ENCODE results near the gene PODXL. TPM values are rescaled to one million over a fixed set of nuclear protein-coding genes. Genes with fewer than 3 reads are reported as not detected.

Gene PODXL
- polyA plus RNA-seq, 2 of the 4 experiments (the other 2 are of a cell fraction), result 13.2 to 35.3 TPM

- TF ChIP-seq ATOH8 (CRISPR knock-in tag; IDR thresholded peaks at IDR 0.05; ENCODE audit: low read depth), result no peak
- TF ChIP-seq USF2 (IDR thresholded peaks at IDR 0.05), result no peak
Measured at GRCh38 chr7:131568510-131568909, 12.1 kb upstream of the PODXL start (continued).

- ChIA-PET CTCF (interaction anchor here (0.6 to 4.9 kb wide), 4 partner anchors 13 to 90 kb away, joined by 3 to 23 read pairs (median 5); no protein-coding TSS in a partner anchor), POLR2A (no interaction called here)
- H3K4me3 ChIP-seq, result no peak overlapping the region
- ATAC-seq (no peak), FAIRE-seq (no peak), DNase-seq (ENCODE audit: low read depth in 1 of 2, low spot score in 1 of 2) (no peak)
- TF ChIP-seq CBX8 (IDR thresholded peaks at IDR 0.05) (no peak), SMC3 (IDR thresholded peaks at IDR 0.05) (no peak), USF2 (IDR thresholded peaks at IDR 0.05) (no peak), JUNB (IDR thresholded peaks at IDR 0.05) (no peak), JUN (IDR thresholded peaks at IDR 0.05) (no peak), RNF2 (IDR thresholded peaks at IDR 0.05; ENCODE audit: borderline replicate concordance, low read depth) (no peak), FOXS1 (CRISPR knock-in tag; IDR thresholded peaks at IDR 0.05) (no peak), MAZ (IDR thresholded peaks at IDR 0.05; ENCODE audit: borderline replicate concordance, low read depth, low read length) (no peak), ZSCAN20 (CRISPR knock-in tag; IDR thresholded peaks at IDR 0.05) (no peak), CHD4 (IDR thresholded peaks at IDR 0.05; ENCODE audit: borderline replicate concordance) (no peak), MAFK (IDR thresholded peaks at IDR 0.05; ENCODE audit: partially characterized antibody) (no peak)
- H3K4me1 ChIP-seq, result no peaks in the 10 kb centered on the region
- WGBS (ENCODE audit: missing lambda C conversion rate), result 56% methylated on average over 5 of the region's 5 CpGs
- H3K27ac ChIP-seq, result no peak overlapping the region
- no peaks in the 10 kb centered on the region for H3K9me3 ChIP-seq
- H3K4me2 ChIP-seq, result no peak overlapping the region
Measured at GRCh38 chr7:131564640-131565039, 8.2 kb upstream of the PODXL start.

- Histone ChIP-seq H3K9me3 (no peaks in the 10 kb centered on the region), H3K4me2 (no peak overlapping the region), H3K4me1 (no peaks in the 10 kb centered on the region), H3K4me3 (no peak overlapping the region), H3K27ac (no peak overlapping the region)
- CTCF ChIA-PET, result interaction anchor here (0.6 to 4.9 kb wide), 7 partner anchors 12 to 93 kb away, joined by 3 to 23 read pairs (median 4); no protein-coding TSS in a partner anchor
- no peak for ATAC-seq
- no peak for FAIRE-seq
- POLR2A ChIA-PET, result no interaction called here
- 74% methylated on average over 5 of the region's 5 CpGs for WGBS (ENCODE audit: missing lambda C conversion rate)
- no peak for DNase-seq (ENCODE audit: low read depth in 1 of 2, low spot score in 1 of 2)
- TF ChIP-seq MAFK (IDR thresholded peaks at IDR 0.05; ENCODE audit: partially characterized antibody) (no peak), JUN (IDR thresholded peaks at IDR 0.05) (no peak), HMGXB4 (CRISPR knock-in tag; IDR thresholded peaks at IDR 0.05; ENCODE audit: borderline replicate concordance) (no peak), RCOR1 (IDR thresholded peaks at IDR 0.05; ENCODE audit: low read depth, low read length) (no peak), ATOH8 (CRISPR knock-in tag; IDR thresholded peaks at IDR 0.05; ENCODE audit: low read depth) (no peak), POLR2A (IDR thresholded peaks at IDR 0.05; ENCODE audit: low read length) (no peak), REST (IDR thresholded peaks at IDR 0.05) (no peak), MAZ (IDR thresholded peaks at IDR 0.05; ENCODE audit: borderline replicate concordance, low read depth, low read length) (no peak), E2F6 (IDR thresholded peaks at IDR 0.05; ENCODE audit: borderline replicate concordance, low read depth) (no peak), CTCF (IDR thresholded peaks at IDR 0.05) (no peak), ZNF302 (CRISPR knock-in tag; IDR thresholded peaks at IDR 0.05) (no peak), TP53 (CRISPR knock-in tag; IDR thresholded peaks at IDR 0.05) (no peak), ZFP36 (IDR thresholded peaks at IDR 0.05; ENCODE audit: borderline replicate concordance, partially characterized antibody) (no peak)
Measured at GRCh38 chr7:131563918-131564317, 7.5 kb upstream of the PODXL start.

Measured in A549 (cell line).